A673 (cell line): ENCODE data around the gene GSG1. TPM values are rescaled to one million over a fixed set of nuclear protein-coding genes. Genes with fewer than 3 reads are reported as not detected.

ENCODE experiments used
- BruUV-seq: library from RNA; stranded (reverse); fragments of 400-500 nt; replicated peaks from 2 replicates; lab custom pipeline; 2021; lab: Mats Ljungman, UMichigan
- CTCF ChIA-PET: fragments of 300-600 bp; sonication (Branson Sonifier 250); formaldehyde crosslinking; loops from one replicate; lab custom pipeline; 2022; ENCODE audit warnings: antibody characterized with exemption; lab: Charles Lee
- POLR2A ChIA-PET: fragments of 300-600 bp; sonication (Branson Sonifier 250); formaldehyde crosslinking; loops from one replicate; lab custom pipeline; 2022; ENCODE audit warnings: antibody characterized with exemption; ENCODE audit not compliant: low non-redundant PET; lab: Charles Lee
- DNase-seq: peaks from one replicate; pipeline ENCODE4 v3.0.0-alpha.2; 2015; ENCODE audit warnings: low spot score
- H3K27ac ChIP-seq: fragments of 200-600 bp; sonication (generic); 2 replicates; pipeline ENCODE4 v1.5.1; 2016; ENCODE audit warnings: mixed run types, low read depth, mild to moderate bottlenecking, mixed read lengths, antibody characterized with exemption, low read length; ENCODE audit not compliant: poor library complexity, severe bottlenecking
- H3K27me3 ChIP-seq: fragments of 200-600 bp; sonication (generic); replicated peaks from 2 replicates; pipeline ENCODE4 v1.6.1; 2017; ENCODE audit warnings: mixed run types, low read depth, mild to moderate bottlenecking, mixed read lengths, antibody characterized with exemption, low read length; ENCODE audit not compliant: insufficient read depth, poor library complexity
- H3K36me3 ChIP-seq: fragments of 200-600 bp; sonication (generic); 2 replicates; pipeline ENCODE4 v1.6.1; 2016; ENCODE audit warnings: mixed run types, mild to moderate bottlenecking, mixed read lengths, antibody characterized with exemption, low read length; ENCODE audit not compliant: insufficient read depth, poor library complexity, severe bottlenecking
- H3K4me1 ChIP-seq: fragments of 200-600 bp; sonication (generic); 2 replicates; pipeline ENCODE4 v1.6.1; 2017; ENCODE audit warnings: mixed run types, mild to moderate bottlenecking, mixed read lengths, antibody characterized with exemption, low read length; ENCODE audit not compliant: insufficient read depth, poor library complexity, severe bottlenecking
- H3K4me3 ChIP-seq: fragments of 200-600 bp; sonication (generic); 2 replicates; pipeline ENCODE4 v1.5.1; 2016; ENCODE audit warnings: low read depth, mixed run types, mild to moderate bottlenecking, mixed read lengths, low read length; ENCODE audit not compliant: poor library complexity, severe bottlenecking
- H3K9me3 ChIP-seq: fragments of 200-600 bp; sonication (generic); 2 replicates; pipeline ENCODE4 v1.6.1; 2016; ENCODE audit warnings: mixed run types, low read depth, mild to moderate bottlenecking, mixed read lengths, antibody characterized with exemption, low read length; ENCODE audit not compliant: poor library complexity, severe bottlenecking
- CTCF ChIP-seq: fragments of 300-800, 200-600 bp; sonication (generic); conservative IDR thresholded peaks from 2 replicates; pipeline ENCODE4 v1.5.1; 2017; ENCODE audit warnings: low read depth, mild to moderate bottlenecking, antibody characterized with exemption, low read length, moderate library complexity, mixed read lengths
- EZH2 ChIP-seq: fragments of 200-600 bp; sonication (generic); IDR thresholded peaks from 2 replicates; pipeline ENCODE4 v1.6.1; 2017; ENCODE audit warnings: borderline replicate concordance, low read depth, mild to moderate bottlenecking, mixed read lengths, antibody characterized with exemption, low read length; ENCODE audit not compliant: poor library complexity, severe bottlenecking
- intact Hi-C: fragments of 100-400 bp; cut with micrococcal nuclease; formaldehyde crosslinking; loops from one replicate; pipeline ENCODE4 v1.10.0; 2022; ENCODE audit not compliant: unreplicated experiment
- total RNA-seq: library from RNA; stranded (reverse); gene quantifications from 2 replicates; pipeline ENCODE4 v1.2.3, GENCODE V29; 2021

Gene GSG1
- total RNA-seq, 1 experiment from 2014 or later = 0.24 TPM

- intact Hi-C loops = no loop called here
- H3K4me3 ChIP-seq = no peak overlapping the region
- no peak for TF ChIP-seq CTCF
- no peak for TF ChIP-seq EZH2
- no TSS peak for BruUV-seq
- ChIA-PET CTCF (no interaction called here), POLR2A (no interaction called here)
- no peaks in the 10 kb centered on the region for H3K9me3 ChIP-seq
- DNase-seq = no peak
- peaks cover 6% of the 10 kb centered on the region for H3K36me3 ChIP-seq
- no peaks in the 10 kb centered on the region for H3K27me3 ChIP-seq
- H3K4me1 ChIP-seq = no peaks in the 10 kb centered on the region
- H3K27ac ChIP-seq = no peak overlapping the region
These were observed 31.9 kb downstream of the GSG1 start for GRCh38 chr12:13071305-13072280.

- ChIA-PET POLR2A (no interaction called here), CTCF (no interaction called here)
- TF ChIP-seq EZH2 (no peak), CTCF (no peak)
These were observed 34.1 kb downstream of the GSG1 start for GRCh38 chr12:13069380-13069779.

GRCh38 chr12:13067322-13067721, 36.1 kb downstream of the GSG1 start:
- H3K9me3 ChIP-seq = no peaks in the 10 kb centered on the region
- TF ChIP-seq EZH2 (no peak), CTCF (no peak)
- H3K36me3 ChIP-seq = peaks cover 6% of the 10 kb centered on the region
- no peak overlapping the region for H3K27ac ChIP-seq
- ChIA-PET POLR2A (no interaction called here), CTCF (no interaction called here)
- H3K4me1 ChIP-seq = no peaks in the 10 kb centered on the region
- no peaks in the 10 kb centered on the region for H3K27me3 ChIP-seq
- intact Hi-C loops = no loop called here
- DNase-seq = no peak
- no TSS peak for BruUV-seq
- H3K4me3 ChIP-seq = no peak overlapping the region

More at GRCh38 chr12:13069380-13069779, 34.1 kb downstream of the GSG1 start:
- H3K27me3 ChIP-seq = no peaks in the 10 kb centered on the region
- no peaks in the 10 kb centered on the region for H3K9me3 ChIP-seq
- DNase-seq = no peak
- H3K27ac ChIP-seq = no peak overlapping the region
- BruUV-seq = no TSS peak
- no peak overlapping the region for H3K4me3 ChIP-seq
- intact Hi-C loops = no loop called here
- peaks cover 6% of the 10 kb centered on the region for H3K36me3 ChIP-seq
- H3K4me1 ChIP-seq = no peaks in the 10 kb centered on the region
